NCI-H146 (cell line): Measurements from ENCODE around the gene ADAMTS8.

Experiments
- DNase-seq: peaks from one replicate; lab custom pipeline; 2025; lab: John Stamatoyannopoulos, UW

ADAMTS8 gene

GRCh38 chr11:130462101-130462885, 33.9 kb upstream of the ADAMTS8 start:
- DNase-seq = no peak

GRCh38 chr11:130459521-130459920, 31.1 kb upstream of the ADAMTS8 start:
- no peak for DNase-seq

- DNase-seq = no peak
Observed at GRCh38 chr11:130458410-130458729, 30.0 kb upstream of the ADAMTS8 start.

- DNase-seq = no peak
Observed at GRCh38 chr11:130457623-130458409, 29.4 kb upstream of the ADAMTS8 start.

- no peak for DNase-seq
Observed at GRCh38 chr11:130456286-130456685, 27.9 kb upstream of the ADAMTS8 start.

- DNase-seq = no peak
Observed at GRCh38 chr11:130455483-130456127, 27.2 kb upstream of the ADAMTS8 start.

- DNase-seq = no peak
Observed at GRCh38 chr11:130454491-130455252, 26.3 kb upstream of the ADAMTS8 start.

GRCh38 chr11:130452940-130453339, 24.5 kb upstream of the ADAMTS8 start:
- DNase-seq = no peak

GRCh38 chr11:130452176-130452575, 23.8 kb upstream of the ADAMTS8 start:
- DNase-seq = no peak

GRCh38 chr11:130451231-130452019, 23.0 kb upstream of the ADAMTS8 start:
- no peak for DNase-seq

- no peak for DNase-seq
Observed at GRCh38 chr11:130449996-130450769, 21.8 kb upstream of the ADAMTS8 start.

- DNase-seq = no peak
Observed at GRCh38 chr11:130449310-130449990, 21.0 kb upstream of the ADAMTS8 start.

- DNase-seq = peak; percentile 43
Observed at GRCh38 chr11:130448416-130449309, 20.3 kb upstream of the ADAMTS8 start, which contains the start of gene ADAMTS15. TSS of gene ADAMTS15 (plus strand) at chr11:130448645. CDS start at chr11:130448974, 329 bp downstream.

GRCh38 chr11:130448039-130448415, 19.6 kb upstream of the ADAMTS8 start:
- no peak for DNase-seq

GRCh38 chr11:130445788-130446187, 17.4 kb upstream of the ADAMTS8 start:
- DNase-seq = no peak

- DNase-seq = no peak
Observed at GRCh38 chr11:130442737-130443136, 14.3 kb upstream of the ADAMTS8 start.

- DNase-seq = no peak
Observed at GRCh38 chr11:130441719-130442118, 13.3 kb upstream of the ADAMTS8 start.

- DNase-seq = no peak
Observed at GRCh38 chr11:130439876-130440275, 11.5 kb upstream of the ADAMTS8 start.

GRCh38 chr11:130439160-130439519, 10.7 kb upstream of the ADAMTS8 start:
- DNase-seq = no peak
